D721Med (cell line): ENCODE measurements around the gene RPAP3.
A peak's percentile ranks its signal among the peaks of the same experiment; 100 is the strongest.
"Not testable (repeated sequence)": the region's sequence is repeated elsewhere in the genome, so short reads cannot be mapped to it uniquely, and the experiment has no call there.

Experiments used
- DNase-seq: peaks from one replicate; pipeline ENCODE4 v3.0.0; 2011; ENCODE audit warnings: low spot score; ENCODE audit not compliant: insufficient read length
- FAIRE-seq: peaks from 2 replicates; lab custom pipeline; 2011; peaks lifted over from hg19 to GRCh38; lab: Jason Lieb, UNC
- TF ChIP-seq, protein P1 (sequence below): IDR thresholded peaks from 2 replicates; pipeline ENCODE4 v1.5.1; 2012; ENCODE audit warnings: mild to moderate bottlenecking, control low read depth; ENCODE audit not compliant: insufficient read depth; ENCODE audit errors: missing control alignments

RPAP3 gene

DNA sequence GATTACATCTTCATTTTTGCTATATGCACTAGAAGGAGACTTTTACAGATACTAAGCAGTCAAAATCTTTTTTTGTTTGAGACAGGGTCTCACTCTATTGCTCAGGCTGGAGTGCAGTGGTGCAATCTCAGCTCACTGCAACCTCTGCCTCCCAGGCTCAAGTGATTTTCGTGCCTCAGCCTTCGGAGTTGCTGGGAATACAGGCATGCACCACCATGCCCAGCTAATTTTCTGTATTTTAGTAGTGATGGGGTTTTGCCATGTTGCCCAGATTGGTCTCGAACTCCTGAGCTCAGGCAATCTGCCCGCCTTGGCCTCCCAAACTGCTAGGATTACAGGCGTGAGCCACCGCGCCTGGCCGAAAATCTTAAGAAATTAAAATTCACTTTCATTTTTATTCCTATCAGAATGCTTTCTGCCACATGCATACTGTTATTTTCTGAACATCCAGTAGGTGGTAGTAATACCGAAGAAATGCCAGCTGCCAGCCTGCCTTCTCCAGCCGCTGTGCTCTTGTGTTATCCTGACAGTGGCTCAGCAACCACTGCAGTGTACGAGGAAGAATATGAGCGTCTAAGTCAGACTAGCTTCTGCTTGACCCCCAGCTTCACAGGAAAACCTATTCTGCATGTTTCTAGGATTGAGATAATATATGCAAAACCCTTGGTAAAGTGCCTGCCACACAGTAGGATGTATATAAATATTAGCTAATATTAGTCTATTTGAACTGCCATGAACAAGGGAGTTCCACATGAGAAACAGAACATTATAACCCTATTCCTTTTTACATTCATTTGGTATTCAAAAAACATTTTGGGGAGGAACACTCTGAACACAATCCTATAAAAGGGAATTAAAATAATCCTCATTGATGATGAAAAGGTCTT lies 54.2 kb downstream of the RPAP3 start:
- DNase-seq, result no peak
- no peak for FAIRE-seq
- TF ChIP-seq, protein P1, sequence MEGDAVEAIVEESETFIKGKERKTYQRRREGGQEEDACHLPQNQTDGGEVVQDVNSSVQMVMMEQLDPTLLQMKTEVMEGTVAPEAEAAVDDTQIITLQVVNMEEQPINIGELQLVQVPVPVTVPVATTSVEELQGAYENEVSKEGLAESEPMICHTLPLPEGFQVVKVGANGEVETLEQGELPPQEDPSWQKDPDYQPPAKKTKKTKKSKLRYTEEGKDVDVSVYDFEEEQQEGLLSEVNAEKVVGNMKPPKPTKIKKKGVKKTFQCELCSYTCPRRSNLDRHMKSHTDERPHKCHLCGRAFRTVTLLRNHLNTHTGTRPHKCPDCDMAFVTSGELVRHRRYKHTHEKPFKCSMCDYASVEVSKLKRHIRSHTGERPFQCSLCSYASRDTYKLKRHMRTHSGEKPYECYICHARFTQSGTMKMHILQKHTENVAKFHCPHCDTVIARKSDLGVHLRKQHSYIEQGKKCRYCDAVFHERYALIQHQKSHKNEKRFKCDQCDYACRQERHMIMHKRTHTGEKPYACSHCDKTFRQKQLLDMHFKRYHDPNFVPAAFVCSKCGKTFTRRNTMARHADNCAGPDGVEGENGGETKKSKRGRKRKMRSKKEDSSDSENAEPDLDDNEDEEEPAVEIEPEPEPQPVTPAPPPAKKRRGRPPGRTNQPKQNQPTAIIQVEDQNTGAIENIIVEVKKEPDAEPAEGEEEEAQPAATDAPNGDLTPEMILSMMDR, result peak; percentile 79

DNA sequence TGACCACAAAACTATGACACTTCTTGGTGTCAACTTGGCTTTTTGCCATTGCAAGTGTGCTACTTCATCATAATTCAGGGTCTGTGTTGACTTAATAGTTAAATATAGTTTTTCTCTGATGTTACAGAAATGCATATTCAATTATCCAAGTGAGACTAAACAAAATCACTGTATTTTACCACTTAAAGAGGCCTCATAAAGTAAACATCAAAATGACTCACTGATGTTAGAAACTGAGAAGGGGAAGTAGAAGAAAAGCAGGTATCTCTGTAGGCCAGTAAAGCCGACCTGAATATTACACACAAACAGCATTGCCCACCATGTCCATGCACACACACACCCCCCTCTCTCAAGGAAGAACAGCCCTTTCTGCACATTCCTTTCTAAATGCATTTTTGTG lies 55.4 kb downstream of the RPAP3 start:
- FAIRE-seq (no peak), DNase-seq (no peak)
- TF ChIP-seq, protein P1, result no peak

DNA sequence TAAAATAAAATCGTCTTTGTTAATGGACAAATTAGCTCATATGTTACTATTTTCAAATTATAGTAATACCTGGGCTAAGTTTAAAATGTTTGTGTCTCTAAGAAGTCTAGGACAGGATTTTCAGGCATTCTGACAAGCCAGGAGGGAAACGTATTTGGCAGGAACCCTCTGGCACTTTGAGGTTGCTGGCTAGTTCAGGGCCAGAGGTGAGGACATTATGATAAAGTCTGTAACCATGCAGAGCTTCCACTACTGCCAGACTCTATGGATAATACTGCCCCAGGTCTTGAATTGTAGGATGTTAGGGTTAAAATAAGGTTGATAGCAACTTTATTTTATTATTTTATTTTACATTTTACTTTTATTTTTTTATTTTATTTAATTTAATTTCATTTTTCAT lies 56.4 kb downstream of the RPAP3 start:
- TF ChIP-seq, protein P1, result no peak
- no peak for FAIRE-seq
- DNase-seq, result no peak

DNA sequence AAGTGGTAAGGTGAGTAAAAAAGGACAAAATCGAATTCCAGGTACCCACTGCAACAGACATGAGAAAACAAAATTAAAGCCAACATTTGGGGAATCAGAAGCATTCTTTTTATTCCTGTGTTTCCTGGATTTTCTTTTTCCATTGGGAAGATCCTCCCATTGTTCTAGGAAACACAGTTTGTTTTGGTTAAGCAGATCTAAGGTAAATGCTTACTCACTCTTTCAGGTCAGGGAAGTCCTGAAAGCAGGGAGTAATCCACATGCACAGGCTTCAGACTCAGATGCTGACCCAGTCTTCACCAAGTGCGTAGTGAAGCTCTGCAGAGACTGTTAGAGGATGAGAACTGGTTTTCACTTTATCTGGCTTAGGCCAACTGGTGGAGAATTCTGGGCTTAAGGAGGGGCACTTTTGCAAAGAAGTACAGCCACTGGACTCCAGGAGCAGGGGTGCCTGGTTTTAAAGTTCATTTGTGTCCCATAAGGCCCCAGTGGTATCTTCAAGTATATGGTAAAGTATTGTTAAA lies 57.7 kb downstream of the RPAP3 start:
- TF ChIP-seq, protein P1, result no peak
- DNase-seq (no peak), FAIRE-seq (no peak)

DNA sequence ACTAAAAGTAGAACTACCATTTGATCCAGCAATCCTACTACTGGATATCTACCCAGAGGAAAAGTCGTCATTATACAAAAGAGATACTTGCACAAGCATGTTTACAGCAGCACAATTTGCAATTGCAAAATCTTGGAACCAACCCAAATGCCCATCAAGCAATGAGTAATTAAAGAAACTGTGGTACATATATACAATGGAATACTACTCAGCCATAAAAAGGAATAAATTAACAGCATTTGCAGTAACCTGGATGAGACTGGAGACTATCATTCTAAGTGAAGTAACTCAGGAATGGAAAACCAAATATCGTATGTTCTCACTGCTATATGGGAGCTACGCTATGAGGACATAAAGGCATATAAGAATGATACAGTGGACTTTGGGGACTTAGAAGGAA lies 63.5 kb downstream of the RPAP3 start:
- not testable (repeated sequence) for FAIRE-seq, DNase-seq

DNA sequence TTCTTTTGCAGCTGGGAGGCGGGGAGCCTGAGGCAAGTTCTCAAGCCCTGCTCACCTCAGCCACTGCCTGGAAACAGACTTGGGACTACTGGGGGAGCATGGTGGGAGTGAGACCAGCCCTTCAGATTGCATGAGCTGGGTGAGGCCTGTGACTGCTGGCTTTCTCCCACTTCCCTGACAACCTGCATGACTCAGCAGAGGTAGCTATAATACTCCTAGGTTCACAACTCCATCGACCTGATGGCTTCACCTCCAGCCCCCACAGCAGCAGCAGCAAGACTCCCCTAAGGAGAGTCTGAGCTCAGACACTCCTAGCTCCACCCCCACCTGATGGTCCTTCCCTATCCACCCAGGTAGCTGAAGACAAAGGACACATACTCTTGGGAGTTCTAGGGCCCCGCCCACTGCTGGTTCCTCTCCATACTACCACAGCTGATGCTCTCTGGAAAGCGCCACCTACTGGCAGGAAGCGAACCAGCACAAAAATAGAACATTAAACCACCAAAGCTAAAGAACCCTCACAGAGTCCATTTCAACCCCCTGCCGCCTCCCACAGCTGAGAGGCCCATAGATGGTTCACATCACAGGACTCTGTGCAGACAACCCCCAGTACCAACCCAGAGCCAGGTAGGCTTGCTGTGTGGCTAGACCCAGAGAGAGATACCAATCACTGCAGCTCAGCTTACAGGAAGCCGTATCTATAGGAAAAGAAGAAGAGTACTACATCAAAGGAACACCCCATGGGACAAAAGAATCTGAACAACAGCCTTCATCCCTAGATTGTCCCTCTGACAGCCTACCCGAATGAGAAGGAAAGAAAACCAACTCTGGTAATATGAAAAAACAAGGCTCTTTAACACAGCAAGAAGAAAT lies 68.7 kb downstream of the RPAP3 start:
- FAIRE-seq, result no peak
- TF ChIP-seq, protein P1, result peak; percentile 18
- no peak for DNase-seq

DNA sequence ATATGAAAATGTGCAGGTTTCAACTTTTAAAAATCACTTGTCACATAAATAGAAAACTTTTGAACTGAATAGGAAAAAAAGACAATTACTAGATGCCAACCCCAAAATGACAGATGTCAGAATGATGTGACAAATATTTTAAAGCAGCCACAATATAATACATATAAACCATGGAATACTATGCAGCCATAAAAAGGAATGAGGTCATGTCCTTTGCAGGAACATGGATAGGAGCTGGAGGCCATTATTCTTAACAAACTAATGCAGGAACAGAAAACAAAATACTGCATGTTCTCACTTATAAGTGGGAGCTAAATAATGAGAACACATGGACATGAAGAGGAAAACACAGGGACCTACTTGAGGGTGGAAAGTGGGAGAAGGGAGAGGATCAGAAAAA lies 70.1 kb downstream of the RPAP3 start:
- not testable (repeated sequence) for FAIRE-seq, DNase-seq
